Osteoblast (primary cell): ENCODE results near the gene SYPL2. TPM values are rescaled to one million over a fixed set of nuclear protein-coding genes. Genes with fewer than 3 reads are reported as not detected.

Experiments
- DNase-seq: peaks from one replicate; pipeline ENCODE4 v3.0.0; 2011; ENCODE audit warnings: low spot score, mixed read lengths; ENCODE audit not compliant: insufficient read length; ENCODE audit errors: missing footprints
- H2AFZ ChIP-seq: 2 replicates; pipeline ENCODE4 v1.6.0; 2011; ENCODE audit warnings: mild to moderate bottlenecking, low read length
- H3K27ac ChIP-seq: 2 replicates; pipeline ENCODE4 v1.5.1; 2011; ENCODE audit warnings: mild to moderate bottlenecking, low read depth, low read length, moderate library complexity
- H3K27me3 ChIP-seq: 2 replicates; pipeline ENCODE4 v1.6.0; 2012; ENCODE audit warnings: mild to moderate bottlenecking, control low read depth, inconsistent platforms, low read length, moderate library complexity; ENCODE audit not compliant: insufficient read depth
- H3K36me3 ChIP-seq: 2 replicates; pipeline ENCODE4 v1.5.1; 2011; ENCODE audit warnings: mild to moderate bottlenecking, low read length, control low read depth, moderate library complexity; ENCODE audit not compliant: insufficient read depth
- H3K4me1 ChIP-seq: 2 replicates; pipeline ENCODE4 v1.5.1; 2011; ENCODE audit warnings: mild to moderate bottlenecking, low read length, control low read depth, moderate library complexity; ENCODE audit not compliant: insufficient read depth
- H3K4me2 ChIP-seq: 2 replicates; pipeline ENCODE4 v1.6.0; 2011; ENCODE audit warnings: mild to moderate bottlenecking, low read length; ENCODE audit not compliant: insufficient read depth
- H3K4me3 ChIP-seq: fragments of 200-600 bp; sonication (generic); 3 replicates; pipeline ENCODE4 v1.5.1; 2012; ENCODE audit warnings: mild to moderate bottlenecking, low read length, inconsistent platforms; ENCODE audit not compliant: insufficient read depth
- H3K79me2 ChIP-seq: 2 replicates; pipeline ENCODE4 v1.6.0; 2012; ENCODE audit warnings: mild to moderate bottlenecking, low read length, control low read depth, inconsistent platforms; ENCODE audit not compliant: insufficient read depth
- H3K9me3 ChIP-seq: 2 replicates; pipeline ENCODE4 v1.5.1; 2011; ENCODE audit warnings: low read depth, low read length, control low read depth
- H4K20me1 ChIP-seq: 2 replicates; pipeline ENCODE4 v1.6.0; 2012; ENCODE audit warnings: mild to moderate bottlenecking, low read length, control low read depth; ENCODE audit not compliant: insufficient read depth
- total RNA-seq: library from RNA; depleted of rRNA; stranded (reverse); fragments of >200 nt; gene quantifications from 2 replicates; pipeline ENCODE4 v1.2.3, GENCODE V29; 2012
- TF ChIP-seq, protein P1 (sequence below): IDR thresholded peaks from 2 replicates; pipeline ENCODE4 v1.5.1; 2011; ENCODE audit warnings: mild to moderate bottlenecking, low read depth, low read length, moderate library complexity; ENCODE audit errors: extremely low read depth

The SYPL2 gene
- total RNA-seq, 1 donor: 1.8 TPM

DNA sequence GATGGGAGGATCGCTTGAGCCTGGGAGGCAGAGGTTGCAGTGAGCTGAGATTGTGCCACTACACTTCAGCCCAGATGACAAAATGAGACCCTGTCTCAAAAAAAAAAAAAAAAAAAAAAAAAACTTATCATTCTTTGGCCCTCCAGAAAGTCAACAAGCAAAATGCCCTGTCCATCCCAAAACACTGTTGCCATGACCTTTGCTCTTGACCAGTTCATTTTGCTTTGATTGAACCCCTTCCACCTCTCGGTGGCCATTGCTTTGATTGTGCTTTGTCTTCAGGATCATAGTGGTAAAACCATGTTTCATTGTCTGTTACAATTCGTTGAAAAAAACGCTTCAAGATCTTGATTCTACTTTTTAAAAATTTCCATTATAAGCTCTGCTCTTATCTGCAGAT lies 8.5 kb upstream of the SYPL2 start:
- H3K4me2 ChIP-seq: no peak overlapping the region
- H3K9me3 ChIP-seq: peaks cover 2% of the 10 kb centered on the region
- no peaks in the 10 kb centered on the region for H3K4me1 ChIP-seq
- H3K79me2 ChIP-seq: no peaks in the 10 kb centered on the region
- H2AFZ ChIP-seq: no peak overlapping the region
- DNase-seq: no peak
- peaks cover 26% of the 10 kb centered on the region for H3K27me3 ChIP-seq
- H3K4me3 ChIP-seq: no peak overlapping the region
- no peak overlapping the region for H3K27ac ChIP-seq
- no peaks in the 10 kb centered on the region for H3K36me3 ChIP-seq
- TF ChIP-seq, protein P1, sequence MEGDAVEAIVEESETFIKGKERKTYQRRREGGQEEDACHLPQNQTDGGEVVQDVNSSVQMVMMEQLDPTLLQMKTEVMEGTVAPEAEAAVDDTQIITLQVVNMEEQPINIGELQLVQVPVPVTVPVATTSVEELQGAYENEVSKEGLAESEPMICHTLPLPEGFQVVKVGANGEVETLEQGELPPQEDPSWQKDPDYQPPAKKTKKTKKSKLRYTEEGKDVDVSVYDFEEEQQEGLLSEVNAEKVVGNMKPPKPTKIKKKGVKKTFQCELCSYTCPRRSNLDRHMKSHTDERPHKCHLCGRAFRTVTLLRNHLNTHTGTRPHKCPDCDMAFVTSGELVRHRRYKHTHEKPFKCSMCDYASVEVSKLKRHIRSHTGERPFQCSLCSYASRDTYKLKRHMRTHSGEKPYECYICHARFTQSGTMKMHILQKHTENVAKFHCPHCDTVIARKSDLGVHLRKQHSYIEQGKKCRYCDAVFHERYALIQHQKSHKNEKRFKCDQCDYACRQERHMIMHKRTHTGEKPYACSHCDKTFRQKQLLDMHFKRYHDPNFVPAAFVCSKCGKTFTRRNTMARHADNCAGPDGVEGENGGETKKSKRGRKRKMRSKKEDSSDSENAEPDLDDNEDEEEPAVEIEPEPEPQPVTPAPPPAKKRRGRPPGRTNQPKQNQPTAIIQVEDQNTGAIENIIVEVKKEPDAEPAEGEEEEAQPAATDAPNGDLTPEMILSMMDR: no peak
- H4K20me1 ChIP-seq: no peaks in the 10 kb centered on the region

DNA sequence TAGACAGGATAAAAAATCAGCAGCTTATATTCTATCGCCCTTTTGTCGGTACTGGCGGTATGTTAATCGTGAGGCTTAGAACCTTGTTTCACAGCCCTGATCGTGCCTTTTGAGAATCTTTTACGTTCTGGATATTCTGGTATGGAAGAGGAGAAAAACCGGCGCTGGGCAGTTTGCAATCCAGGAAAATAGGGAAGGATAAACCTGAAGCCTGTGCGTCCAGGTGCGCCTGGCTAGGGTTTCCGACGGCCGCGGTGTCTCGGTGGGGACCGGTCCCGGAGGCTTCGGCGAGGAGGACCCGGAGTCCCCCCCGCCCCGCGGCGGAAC lies 258 bp upstream of the SYPL2 start:
- Histone ChIP-seq H3K27me3 (peaks cover 90% of the 10 kb centered on the region), H3K9me3 (no peaks in the 10 kb centered on the region), H3K4me2 (peak overlapping the region; percentile 81), H3K4me3 (peak overlapping the region; percentile 69), H2AFZ (peak overlapping the region; percentile 76), H3K79me2 (no peaks in the 10 kb centered on the region), H3K4me1 (peaks cover 3% of the 10 kb centered on the region), H4K20me1 (no peaks in the 10 kb centered on the region), H3K36me3 (no peaks in the 10 kb centered on the region), H3K27ac (no peak overlapping the region)
- TF ChIP-seq, protein P1: no peak
- peak; percentile 56 for DNase-seq

DNA sequence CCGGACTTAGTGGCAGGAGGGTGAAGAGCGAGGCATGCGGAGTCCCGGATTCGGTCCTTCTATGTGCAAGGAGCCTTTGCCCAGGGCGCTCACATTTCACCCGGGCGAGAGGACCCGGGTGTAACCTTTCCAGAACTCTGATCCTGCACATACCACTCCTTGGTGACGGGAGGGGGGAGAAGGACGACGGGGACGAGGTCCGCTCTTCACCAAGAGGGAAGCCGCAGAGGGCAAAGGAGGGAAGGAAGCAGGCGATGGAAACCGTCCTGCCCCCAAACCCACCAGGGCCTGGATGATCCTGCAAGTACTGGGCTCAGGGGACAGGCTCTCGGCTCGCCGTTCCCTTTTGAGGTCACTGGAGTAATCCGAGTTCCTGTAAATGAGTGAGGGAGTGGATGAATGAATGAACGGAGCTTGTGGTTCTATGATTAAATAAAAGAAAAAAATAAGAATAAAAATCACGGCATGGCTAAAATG lies 993 bp downstream of the SYPL2 start:
- no peaks in the 10 kb centered on the region for H3K79me2 ChIP-seq
- TF ChIP-seq, protein P1: no peak
- peak overlapping the region; percentile 23 for H3K4me3 ChIP-seq
- H3K4me1 ChIP-seq: peaks cover 3% of the 10 kb centered on the region
- no peak overlapping the region for H2AFZ ChIP-seq
- no peaks in the 10 kb centered on the region for H3K36me3 ChIP-seq
- no peak overlapping the region for H3K27ac ChIP-seq
- H3K27me3 ChIP-seq: peaks cover 87% of the 10 kb centered on the region
- H4K20me1 ChIP-seq: no peaks in the 10 kb centered on the region
- H3K9me3 ChIP-seq: no peaks in the 10 kb centered on the region
- no peak overlapping the region for H3K4me2 ChIP-seq
- DNase-seq: peak; percentile 76

DNA sequence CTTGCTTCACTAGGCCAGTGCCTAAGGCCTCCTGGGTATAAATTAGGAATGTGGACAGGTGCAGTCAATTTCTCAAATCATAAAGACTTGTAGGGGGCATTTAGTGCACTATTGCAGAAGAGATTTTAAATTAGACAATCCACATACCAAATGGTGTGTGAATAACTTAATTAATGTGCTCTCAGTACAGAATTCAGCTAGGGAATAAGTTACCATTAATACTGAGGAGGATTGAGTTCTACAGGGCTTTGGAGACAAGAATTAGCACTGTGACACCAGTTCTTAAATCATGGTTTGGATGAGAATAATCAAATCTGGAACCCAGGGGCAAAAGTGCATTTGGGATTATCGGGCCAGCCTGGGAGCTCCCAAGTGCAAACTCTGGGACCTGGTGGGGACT lies 1.7 kb downstream of the SYPL2 start:
- Histone ChIP-seq H2AFZ (no peak overlapping the region), H3K4me3 (no peak overlapping the region)

More for the DNA sequence above, 1.7 kb downstream of the SYPL2 start:
- H3K79me2 ChIP-seq: no peaks in the 10 kb centered on the region
- H3K27ac ChIP-seq: no peak overlapping the region
- no peaks in the 10 kb centered on the region for H3K36me3 ChIP-seq
- no peaks in the 10 kb centered on the region for H4K20me1 ChIP-seq
- peaks cover 84% of the 10 kb centered on the region for H3K27me3 ChIP-seq
- H3K4me2 ChIP-seq: no peak overlapping the region
- peak; percentile 73 for DNase-seq
- H3K9me3 ChIP-seq: no peaks in the 10 kb centered on the region
- TF ChIP-seq, protein P1: no peak
- H3K4me1 ChIP-seq: peaks cover 3% of the 10 kb centered on the region
